Liver (tissue), 3 donors: ENCODE results near the gene AHI1.
"Not testable (repeated sequence)": the region's sequence is repeated elsewhere in the genome, so short reads cannot be mapped to it uniquely, and the experiment has no call there.

ENCODE experiments used
- CTCF ChIP-seq: fragments of 150-350 bp; IDR thresholded peaks from 2 replicates; pipeline ENCODE4 v1.5.1; 2017; ENCODE audit warnings: improper control_type of control experiment, low read depth, low read length; ENCODE audit not compliant: missing input control
- FOXA1 ChIP-seq: IDR thresholded peaks from 2 replicates; pipeline ENCODE4 v1.6.1; 2016; ENCODE audit warnings: antibody characterized with exemption
- GABPA ChIP-seq, 2 donors: IDR thresholded peaks in 1 of 2; conservative IDR thresholded peaks in 1 of 2; 2 replicates each; pipeline ENCODE4 v1.6.1; 2016; ENCODE audit warnings: antibody characterized with exemption in 2 of 2, mild to moderate bottlenecking in 1 of 2, moderate library complexity in 1 of 2
- JUND ChIP-seq, 2 donors: IDR thresholded peaks; 2 replicates each; pipeline ENCODE4 v1.6.1; 2016; ENCODE audit warnings: antibody characterized with exemption in 2 of 2
- RAD21 ChIP-seq, 2 donors: IDR thresholded peaks; 2 replicates each; pipeline ENCODE4 v1.6.1; 2016; ENCODE audit warnings: antibody characterized with exemption in 2 of 2, mild to moderate bottlenecking in 2 of 2
- TAF1 ChIP-seq: conservative IDR thresholded peaks from 2 replicates; pipeline ENCODE4 v1.6.1; 2016; ENCODE audit warnings: antibody characterized with exemption, mild to moderate bottlenecking
- YY1 ChIP-seq: IDR thresholded peaks from 2 replicates; pipeline ENCODE4 v1.6.1; 2016; ENCODE audit warnings: antibody characterized with exemption, mild to moderate bottlenecking
- donor health status: healthy.
- donor health status: healthy.

- not testable (repeated sequence) for TF ChIP-seq CTCF; GABPA (IDR thresholded peaks at IDR 0.05 in 1 of 2, conservative IDR thresholded peaks at IDR 0.05 in 1 of 2); JUND (IDR thresholded peaks at IDR 0.05); RAD21 (IDR thresholded peaks at IDR 0.05); FOXA1; TAF1; YY1
These were observed 13.6 kb downstream of the AHI1 start for GRCh38 chr6:135483903-135484302.
